Dedifferentiated amniotic fluid mesenchymal stem cell (primary cell): Measurements from ENCODE around the gene SPPL3.
"Not testable (repeated sequence)": the region's sequence is repeated elsewhere in the genome, so short reads cannot be mapped to it uniquely, and the experiment has no call there.

ENCODE experiments used
- DNase-seq: peaks from one replicate; pipeline ENCODE4 v3.0.0-alpha.2; 2016; ENCODE audit errors: extremely low spot score

The SPPL3 gene

GRCh38 chr12:120920178-120920577, 16.0 kb upstream of the SPPL3 start:
- DNase-seq: no peak

GRCh38 chr12:120917748-120918147, 13.6 kb upstream of the SPPL3 start:
- no peak for DNase-seq

- DNase-seq: no peak
Measured at GRCh38 chr12:120916561-120916960, 12.4 kb upstream of the SPPL3 start.

GRCh38 chr12:120914794-120915193, 10.6 kb upstream of the SPPL3 start:
- DNase-seq: no peak

GRCh38 chr12:120909633-120910298, 5.6 kb upstream of the SPPL3 start:
- no peak for DNase-seq

GRCh38 chr12:120905856-120906384, 1.8 kb upstream of the SPPL3 start:
- DNase-seq: no peak

GRCh38 chr12:120903412-120904196, 554 bp downstream of the SPPL3 start:
- peak; percentile 33 for DNase-seq

- DNase-seq: no peak
Measured at GRCh38 chr12:120902846-120903411, 1.2 kb downstream of the SPPL3 start.

GRCh38 chr12:120901818-120902217, 2.3 kb downstream of the SPPL3 start:
- no peak for DNase-seq

- DNase-seq: not testable (repeated sequence)
Measured at GRCh38 chr12:120901101-120901500, 3.1 kb downstream of the SPPL3 start.

- DNase-seq: no peak
Measured at GRCh38 chr12:120895532-120895931, 8.6 kb downstream of the SPPL3 start.

- DNase-seq: no peak
Measured at GRCh38 chr12:120892265-120892664, 11.9 kb downstream of the SPPL3 start.

GRCh38 chr12:120890963-120891362, 13.2 kb downstream of the SPPL3 start:
- DNase-seq: no peak

GRCh38 chr12:120887253-120888043, 16.7 kb downstream of the SPPL3 start:
- DNase-seq: no peak

- no peak for DNase-seq
Measured at GRCh38 chr12:120886199-120887018, 17.7 kb downstream of the SPPL3 start.

- no peak for DNase-seq
Measured at GRCh38 chr12:120885521-120885920, 18.6 kb downstream of the SPPL3 start.

- DNase-seq: no peak
Measured at GRCh38 chr12:120884644-120885043, 19.5 kb downstream of the SPPL3 start.

GRCh38 chr12:120882055-120882555, 22.1 kb downstream of the SPPL3 start:
- DNase-seq: no peak

GRCh38 chr12:120879718-120880300, 24.3 kb downstream of the SPPL3 start:
- no peak for DNase-seq

- no peak for DNase-seq
Measured at GRCh38 chr12:120879102-120879501, 25.1 kb downstream of the SPPL3 start.
